HL-60 (cell line): ENCODE data around the gene HMCN2.

Experiments used
- DNase-seq, 2 experiments: peaks; one replicate each; pipeline ENCODE4 v3.0.0-alpha.2; 2010 to 2020; ENCODE audit warnings: low read depth in 1 of 2, low spot score in 1 of 2
- H3K27ac ChIP-seq: fragments of 250-450 bp; sonication (Bioruptor Pico); replicated peaks from 2 replicates; pipeline ENCODE4 v1.5.1; 2020; ENCODE audit warnings: mild to moderate bottlenecking, moderate library complexity
- H3K27me3 ChIP-seq: fragments of 250-450 bp; sonication (Bioruptor Pico); 2 replicates; pipeline ENCODE4 v1.5.1; 2021; ENCODE audit warnings: mild to moderate bottlenecking, moderate library complexity; ENCODE audit not compliant: insufficient read depth, poor library complexity, severe bottlenecking
- H3K4me3 ChIP-seq: replicated peaks from 2 replicates; pipeline ENCODE4 v1.5.1; 2011; ENCODE audit warnings: mild to moderate bottlenecking, control low read depth, low read length; ENCODE audit not compliant: insufficient read depth
- CTCF ChIP-seq: IDR thresholded peaks from one replicate; pipeline ENCODE4 v1.5.1; 2011; ENCODE audit warnings: low read length, control low read depth, inconsistent platforms; ENCODE audit not compliant: insufficient read depth
- GABPA ChIP-seq: IDR thresholded peaks from 2 replicates; pipeline ENCODE4 v1.6.1; 2012; ENCODE audit warnings: low read depth
- POLR2AphosphoS5 ChIP-seq: IDR thresholded peaks from 2 replicates; pipeline ENCODE4 v1.6.1; 2012; ENCODE audit warnings: low read depth
- REST ChIP-seq: IDR thresholded peaks from 2 replicates; pipeline ENCODE4 v1.6.1; 2012; ENCODE audit warnings: low read depth; ENCODE audit not compliant: insufficient replicate concordance
- SPI1 ChIP-seq: IDR thresholded peaks from 2 replicates; pipeline ENCODE4 v1.6.1; 2012; ENCODE audit warnings: low read depth, mild to moderate bottlenecking, borderline replicate concordance

HMCN2 gene

GRCh38 chr9:130242270-130243014 lies 23.1 kb upstream of the HMCN2 start:
- no peak for DNase-seq
- Histone ChIP-seq H3K4me3 (no peak overlapping the region), H3K27ac (no peak overlapping the region), H3K27me3 (no peaks in the 10 kb centered on the region)
- TF ChIP-seq CTCF (no peak), GABPA (no peak), SPI1 (no peak), POLR2AphosphoS5 (no peak), REST (no peak)

GRCh38 chr9:130243015-130243881 lies 22.3 kb upstream of the HMCN2 start:
- TF ChIP-seq POLR2AphosphoS5 (no peak), CTCF (peak; percentile 85), REST (no peak)
- Histone ChIP-seq H3K27ac (no peak overlapping the region), H3K4me3 (no peak overlapping the region), H3K27me3 (no peaks in the 10 kb centered on the region)
- peak; percentile 34 to 60 for DNase-seq

- TF ChIP-seq REST (no peak), GABPA (no peak), POLR2AphosphoS5 (no peak), CTCF (no peak), SPI1 (no peak)
- H3K27ac ChIP-seq, result no peak overlapping the region
- no peak overlapping the region for H3K4me3 ChIP-seq
- no peaks in the 10 kb centered on the region for H3K27me3 ChIP-seq
- DNase-seq, result no peak
Measured at GRCh38 chr9:130243882-130244170, 21.7 kb upstream of the HMCN2 start.
